GM13977 (cell line): ENCODE results near the gene CCDC88B.

Experiments
- DNase-seq: peaks from one replicate; pipeline ENCODE4 v3.0.0; 2012; ENCODE audit warnings: low spot score
- CTCF ChIP-seq: IDR thresholded peaks from 2 replicates; pipeline ENCODE4 v1.5.1; 2012; ENCODE audit warnings: mild to moderate bottlenecking, control low read depth; ENCODE audit not compliant: insufficient read depth; ENCODE audit errors: extremely low read depth, missing control alignments
- in situ Hi-C: fragments of 300-500 bp; cut with MboI; formaldehyde crosslinking; loops from one replicate; pipeline ENCODE4 v1.12.0; 2022; ENCODE audit warnings: low sequenced_read_pairs, low pct_unique_long_range_greater_than_20kb, mixed read lengths, inconsistent platforms; ENCODE audit not compliant: unreplicated experiment

CCDC88B gene

GRCh38 chr11:64348383-64349024 lies 8.5 kb downstream of the CCDC88B start:
- TF ChIP-seq CTCF, result no peak
- in situ Hi-C loops, result no loop called here

DNA sequence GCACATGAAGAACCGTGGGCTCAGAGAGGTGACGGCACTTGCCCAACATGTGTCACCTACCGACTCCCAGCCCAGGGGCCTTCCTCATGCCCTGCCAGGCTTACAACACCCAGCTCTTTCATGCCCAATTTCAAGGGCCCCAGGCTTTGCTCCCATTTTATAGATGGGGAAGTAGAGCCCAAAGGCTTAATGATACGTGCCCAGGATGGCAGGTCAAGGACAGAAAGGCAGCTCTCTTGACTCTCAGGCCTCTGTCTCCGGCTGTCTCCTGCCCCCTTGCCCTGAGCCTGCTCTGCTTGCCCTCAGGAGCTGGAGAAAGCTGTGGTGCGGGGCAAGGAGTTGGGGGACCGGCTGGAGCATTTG lies 9.0 kb downstream of the CCDC88B start:
- TF ChIP-seq CTCF, result no peak
- DNase-seq, result no peak
- in situ Hi-C loops, result no loop called here

More at GRCh38 chr11:64348383-64349024, 8.5 kb downstream of the CCDC88B start:
- DNase-seq, result no peak

DNA sequence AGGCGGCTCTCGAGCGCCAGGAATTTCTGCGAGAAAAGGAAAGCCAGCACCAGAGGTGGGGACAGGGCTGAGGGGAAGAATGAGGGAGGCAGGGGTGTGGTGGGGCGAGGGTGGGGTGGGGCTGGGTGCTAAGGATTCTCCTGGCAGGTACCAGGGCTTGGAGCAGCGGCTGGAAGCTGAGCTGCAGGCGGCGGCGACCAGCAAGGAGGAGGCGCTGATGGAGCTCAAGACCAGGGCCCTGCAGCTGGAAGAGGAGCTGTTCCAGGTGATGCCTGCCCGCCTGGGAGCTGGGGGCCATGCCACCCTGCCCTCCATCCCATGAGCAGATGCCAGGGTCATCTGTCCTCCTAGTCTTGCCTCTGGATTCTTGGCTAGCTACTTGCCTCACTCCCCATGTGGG lies 9.4 kb downstream of the CCDC88B start:
- no peak for TF ChIP-seq CTCF
- in situ Hi-C loops, result no loop called here
- DNase-seq, result no peak

- no peak for TF ChIP-seq CTCF
Observed at GRCh38 chr11:64351136-64351631, 11.2 kb downstream of the CCDC88B start.

GRCh38 chr11:64352099-64352994 lies 12.3 kb downstream of the CCDC88B start:
- no peak for DNase-seq
- no peak for TF ChIP-seq CTCF
- in situ Hi-C loops, result no loop called here

More at GRCh38 chr11:64351136-64351631, 11.2 kb downstream of the CCDC88B start:
- in situ Hi-C loops, result no loop called here
- no peak for DNase-seq

GRCh38 chr11:64352995-64353714 lies 13.2 kb downstream of the CCDC88B start:
- DNase-seq, result no peak
- in situ Hi-C loops, result no loop called here
- TF ChIP-seq CTCF, result no peak
